Tibial nerve (tissue), 4 donors: ENCODE measurements around the gene COX17. TPM values are rescaled to one million over a fixed set of nuclear protein-coding genes. Genes with fewer than 3 reads are reported as not detected.

Experiments
- DNase-seq, 2 donors: peaks; one replicate each; pipeline ENCODE4 v3.0.0-alpha.2; 2019; ENCODE audit warnings: low spot score in 2 of 2
- H3K27ac ChIP-seq, 4 donors: fragments of 200-600 bp; sonication (generic) in 3 of 4; one replicate each; pipeline ENCODE4 v1.5.1; 2017 to 2019; ENCODE audit warnings: mild to moderate bottlenecking in 1 of 4
- H3K27me3 ChIP-seq, 2 donors: fragments of 200-600 bp; sonication (generic) in 1 of 2; one replicate each; pipeline versions ENCODE4 v1.5.1 to v1.6.0; 2017 to 2019
- H3K36me3 ChIP-seq, 3 donors: fragments of 200-600 bp; sonication (generic); one replicate each; pipeline ENCODE4 v1.5.1; 2018 to 2019
- H3K4me1 ChIP-seq, 4 donors: fragments of 200-600 bp; sonication (generic) in 3 of 4; one replicate each; pipeline ENCODE4 v1.5.1; 2017 to 2019
- H3K4me3 ChIP-seq, 4 donors: fragments of 200-600 bp; sonication (generic) in 3 of 4; one replicate each; pipeline ENCODE4 v1.5.1; 2017 to 2019; ENCODE audit warnings: mild to moderate bottlenecking in 1 of 4, moderate library complexity in 1 of 4
- H3K9me3 ChIP-seq, 4 donors: fragments of 200-600 bp; sonication (generic) in 3 of 4; one replicate each; pipeline ENCODE4 v1.5.1; 2017 to 2019
- EP300 ChIP-seq, 2 donors: sonication (generic); formaldehyde crosslinking; IDR thresholded peaks; one replicate each; pipeline ENCODE4 v1.6.1; 2017; ENCODE audit warnings: antibody characterized with exemption in 2 of 2, mild to moderate bottlenecking in 1 of 2
- POLR2A ChIP-seq, 2 donors: fragments of 450-650 bp; IDR thresholded peaks; one replicate each; pipeline ENCODE4 v1.6.1; 2017; ENCODE audit warnings: antibody characterized with exemption in 2 of 2, mild to moderate bottlenecking in 2 of 2, moderate library complexity in 2 of 2
- WGBS, 2 donors: methylation state at CpG; one replicate each; pipeline ENCODE4 v1.1.5; 2018; 5-methylcytosine and 5-hydroxymethylcytosine counted together
- total RNA-seq, 4 donors: library from RNA; depleted of rRNA; stranded (reverse); fragments of >200 nt; gene quantifications; one replicate each; pipeline ENCODE4 v1.1.0, GENCODE V29; 2016
- TF ChIP-seq, protein P1 (sequence below), 5 experiments: fragments of 200-600 bp in 3 of 5; fragments of 450-650 bp in 2 of 5; sonication (generic) in 3 of 5; IDR thresholded peaks; one replicate each; pipeline ENCODE4 v1.5.1; 2016 to 2019; ENCODE audit warnings: antibody characterized with exemption in 5 of 5, mild to moderate bottlenecking in 3 of 5, moderate library complexity in 2 of 5

Gene COX17
- total RNA-seq, 4 donors from 2014 or later: 17.8 to 40.8 (median 35.1) TPM

GRCh38 chr3:119665954-119666559, 11.1 kb downstream of the COX17 start:
- H3K36me3 ChIP-seq: peaks cover 0 to 28% (median 9%) of the 10 kb centered on the region in 3 donors
- TF ChIP-seq, protein P1, sequence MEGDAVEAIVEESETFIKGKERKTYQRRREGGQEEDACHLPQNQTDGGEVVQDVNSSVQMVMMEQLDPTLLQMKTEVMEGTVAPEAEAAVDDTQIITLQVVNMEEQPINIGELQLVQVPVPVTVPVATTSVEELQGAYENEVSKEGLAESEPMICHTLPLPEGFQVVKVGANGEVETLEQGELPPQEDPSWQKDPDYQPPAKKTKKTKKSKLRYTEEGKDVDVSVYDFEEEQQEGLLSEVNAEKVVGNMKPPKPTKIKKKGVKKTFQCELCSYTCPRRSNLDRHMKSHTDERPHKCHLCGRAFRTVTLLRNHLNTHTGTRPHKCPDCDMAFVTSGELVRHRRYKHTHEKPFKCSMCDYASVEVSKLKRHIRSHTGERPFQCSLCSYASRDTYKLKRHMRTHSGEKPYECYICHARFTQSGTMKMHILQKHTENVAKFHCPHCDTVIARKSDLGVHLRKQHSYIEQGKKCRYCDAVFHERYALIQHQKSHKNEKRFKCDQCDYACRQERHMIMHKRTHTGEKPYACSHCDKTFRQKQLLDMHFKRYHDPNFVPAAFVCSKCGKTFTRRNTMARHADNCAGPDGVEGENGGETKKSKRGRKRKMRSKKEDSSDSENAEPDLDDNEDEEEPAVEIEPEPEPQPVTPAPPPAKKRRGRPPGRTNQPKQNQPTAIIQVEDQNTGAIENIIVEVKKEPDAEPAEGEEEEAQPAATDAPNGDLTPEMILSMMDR (IDR thresholded peaks at IDR 0.05): no peak
- TF ChIP-seq EP300 (IDR thresholded peaks at IDR 0.05): no peak
- TF ChIP-seq POLR2A (IDR thresholded peaks at IDR 0.05): no peak
- peaks cover 0 to 19% (median under 1%) of the 10 kb centered on the region in 4 donors for H3K4me1 ChIP-seq
- H3K9me3 ChIP-seq: no peaks in the 10 kb centered on the region
- no peak overlapping the region for H3K4me3 ChIP-seq
- no peaks in the 10 kb centered on the region for H3K27me3 ChIP-seq
- no peak for DNase-seq
- 84 to 91% methylated on average over 6 of the region's 6 CpGs for WGBS, 2 donors
- no peak overlapping the region for H3K27ac ChIP-seq

- Histone ChIP-seq H3K4me3 (no peak overlapping the region), H3K4me1 (peaks cover 0 to 16% (median 2%) of the 10 kb centered on the region in 4 donors), H3K27me3 (no peaks in the 10 kb centered on the region), H3K27ac (peak overlapping the region in 1 of 4 donors; percentile 60), H3K9me3 (no peaks in the 10 kb centered on the region), H3K36me3 (peaks cover 0 to 28% (median 9%) of the 10 kb centered on the region in 3 donors)
- no peak for DNase-seq
- 86 to 87% methylated on average over 4 of the region's 4 CpGs for WGBS, 2 donors
- TF ChIP-seq EP300 (IDR thresholded peaks at IDR 0.05) (no peak), POLR2A (IDR thresholded peaks at IDR 0.05) (no peak)
- TF ChIP-seq, protein P1 (IDR thresholded peaks at IDR 0.05): no peak
Observed at GRCh38 chr3:119664850-119665379, 12.3 kb downstream of the COX17 start.

DNA sequence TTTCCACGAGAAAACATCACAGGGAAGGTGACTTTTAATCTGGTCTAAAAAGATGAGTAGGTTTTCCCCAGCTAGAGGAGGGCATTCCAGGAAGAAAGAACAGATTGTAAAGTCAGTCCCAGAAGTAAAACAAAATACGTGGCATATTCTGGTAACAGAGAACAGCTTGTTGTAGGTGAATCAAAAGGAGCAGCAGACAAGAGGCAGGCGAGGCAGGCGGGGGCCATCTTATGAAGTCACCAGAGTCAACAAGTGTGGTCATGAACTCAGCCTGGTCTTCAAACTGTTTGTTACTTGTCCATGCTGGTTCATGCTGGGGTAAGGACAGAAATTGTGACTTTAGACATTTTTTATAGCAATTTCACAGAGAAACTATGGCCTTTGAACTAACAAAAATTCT, 12.8 kb downstream of the COX17 start:
- Histone ChIP-seq H3K27ac (peak overlapping the region in 1 of 4 donors; percentile 60), H3K4me1 (peaks cover 0 to 12% (median 2%) of the 10 kb centered on the region in 4 donors), H3K36me3 (peaks cover 0 to 32% (median 8%) of the 10 kb centered on the region in 3 donors), H3K9me3 (no peaks in the 10 kb centered on the region), H3K4me3 (no peak overlapping the region), H3K27me3 (no peaks in the 10 kb centered on the region)
- DNase-seq: no peak
- 39 to 70% methylated on average over 4 of the region's 4 CpGs for WGBS, 2 donors
- no peak for TF ChIP-seq EP300 (IDR thresholded peaks at IDR 0.05)
- no peak for TF ChIP-seq POLR2A (IDR thresholded peaks at IDR 0.05)
- TF ChIP-seq, protein P1 (IDR thresholded peaks at IDR 0.05): no peak

GRCh38 chr3:119663885-119664284, 13.3 kb downstream of the COX17 start:
- H3K4me1 ChIP-seq: peaks cover 0 to 12% (median 2%) of the 10 kb centered on the region in 4 donors

More at GRCh38 chr3:119663885-119664284, 13.3 kb downstream of the COX17 start:
- Histone ChIP-seq H3K9me3 (no peaks in the 10 kb centered on the region), H3K27ac (peak overlapping the region in 1 of 4 donors; percentile 60), H3K27me3 (no peaks in the 10 kb centered on the region), H3K36me3 (peaks cover 0 to 28% (median 3%) of the 10 kb centered on the region in 3 donors), H3K4me3 (no peak overlapping the region)
- no peak for TF ChIP-seq EP300 (IDR thresholded peaks at IDR 0.05)
- no peak for TF ChIP-seq POLR2A (IDR thresholded peaks at IDR 0.05)
- TF ChIP-seq, protein P1 (IDR thresholded peaks at IDR 0.05): no peak
- DNase-seq: no peak
- WGBS, 2 donors: 64 to 68% methylated on average over 2 of the region's 2 CpGs
